GM18873 (cell line): ENCODE results near the gene CAMK2D.
A peak's percentile ranks its signal among the peaks of the same experiment; 100 is the strongest.

Source experiments
- ATAC-seq: cut with Tn5 transposase; IDR thresholded peaks from one replicate; pipeline ENCODE4 v1.9.1; 2021; ENCODE audit warnings: mild to moderate bottlenecking, moderate library complexity, moderate number of reproducible peaks; ENCODE audit not compliant: unreplicated experiment, low FRiP score

CAMK2D gene

GRCh38 chr4:113540859-113541258 is 220.7 kb downstream of the CAMK2D start:
- no peak for ATAC-seq

GRCh38 chr4:113539408-113539807 is 222.1 kb downstream of the CAMK2D start:
- no peak for ATAC-seq

GRCh38 chr4:113537628-113538027 is 223.9 kb downstream of the CAMK2D start:
- no peak for ATAC-seq

- ATAC-seq = no peak
Measured at GRCh38 chr4:113537203-113537602, 224.3 kb downstream of the CAMK2D start.

DNA sequence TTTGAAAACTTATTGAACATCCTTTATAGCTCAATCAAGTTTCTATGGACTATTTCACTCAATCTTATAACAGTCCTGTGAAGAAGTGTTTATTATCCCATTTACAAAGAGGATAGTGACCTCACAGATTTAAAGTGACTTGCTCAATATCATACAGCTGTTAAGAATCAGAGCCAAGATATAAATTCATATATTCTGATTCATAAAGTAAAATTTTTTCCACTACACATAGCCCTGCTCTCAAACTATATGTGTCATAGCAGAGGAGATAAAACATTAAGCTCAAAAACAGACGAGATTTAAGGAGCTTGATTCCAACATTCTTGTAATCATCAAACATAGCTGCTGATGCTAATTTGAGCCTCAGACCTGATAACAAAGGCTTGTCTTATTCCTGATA is 226.8 kb downstream of the CAMK2D start:
- ATAC-seq = no peak

GRCh38 chr4:113531572-113531971 is 230.0 kb downstream of the CAMK2D start:
- ATAC-seq = no peak

DNA sequence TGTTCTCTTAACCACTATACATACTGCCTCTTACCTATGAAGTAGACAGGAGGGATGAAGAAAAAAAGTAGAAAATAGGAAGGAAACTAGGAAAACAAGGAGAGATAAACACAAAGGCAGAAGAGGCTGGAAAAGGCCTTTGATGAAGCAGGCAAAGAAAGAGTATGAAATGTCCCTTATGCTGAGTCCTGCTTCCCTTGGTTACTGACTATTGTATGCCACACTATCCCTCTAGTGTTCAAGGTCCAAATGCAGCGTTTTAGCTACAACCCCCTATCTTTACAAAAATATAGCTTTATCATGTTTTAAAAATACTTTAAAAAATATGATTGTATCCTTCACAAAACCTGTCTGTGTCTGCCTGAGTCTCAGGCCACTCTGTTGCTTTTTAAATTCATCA is 233.1 kb downstream of the CAMK2D start:
- ATAC-seq = no peak

GRCh38 chr4:113525521-113525920 is 236.0 kb downstream of the CAMK2D start:
- ATAC-seq = no peak

DNA sequence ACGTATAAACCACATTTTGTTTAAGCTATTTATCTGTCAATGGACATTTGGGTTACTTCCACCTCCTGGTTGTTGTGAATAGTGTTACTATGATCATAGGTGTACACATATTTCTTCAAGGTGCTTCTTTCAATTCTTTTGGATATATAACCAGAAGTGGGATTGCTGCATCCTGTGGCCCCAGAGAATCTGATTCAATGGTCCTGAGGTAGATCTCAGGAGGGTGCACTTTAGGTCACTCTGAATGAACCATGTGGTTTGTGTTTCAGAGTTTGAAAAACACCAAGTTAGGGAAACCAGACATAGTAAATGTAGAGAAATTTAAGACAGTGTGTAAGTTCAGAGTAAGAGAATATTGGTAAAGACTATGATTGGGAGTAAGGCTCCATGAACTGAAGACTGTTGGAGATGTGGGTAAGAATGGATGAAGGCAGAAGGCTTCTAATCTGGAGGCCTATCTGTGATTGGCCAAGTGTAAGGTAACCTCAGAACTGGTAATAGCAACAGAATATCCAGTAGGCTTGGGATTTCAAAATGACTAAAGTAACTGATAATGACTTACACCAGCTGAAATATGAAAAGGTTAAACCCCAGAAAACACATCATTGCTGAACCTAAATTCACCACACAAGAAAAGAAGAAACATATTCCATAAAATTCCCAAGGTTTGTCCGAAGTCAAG is 236.9 kb downstream of the CAMK2D start:
- peak; percentile 25 for ATAC-seq

DNA sequence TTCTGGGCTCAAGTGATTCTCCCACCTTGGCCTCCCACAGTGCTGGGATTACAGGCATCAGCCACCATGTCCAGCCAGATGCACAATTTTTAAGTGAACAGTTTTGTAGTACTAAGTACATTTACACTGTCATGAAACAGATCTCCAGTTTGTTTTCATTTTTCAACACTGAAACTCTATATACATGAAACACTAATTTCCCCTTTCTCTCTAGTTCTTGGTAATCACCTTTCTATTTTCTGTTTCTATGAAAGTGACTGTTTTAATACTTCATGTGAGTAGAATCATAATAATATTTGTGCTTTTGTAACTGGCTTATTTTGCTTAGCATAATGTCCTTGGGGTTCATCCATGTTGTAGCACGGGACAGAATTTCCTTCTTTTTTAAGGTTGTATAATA is 237.4 kb downstream of the CAMK2D start:
- peak; percentile 95 for ATAC-seq

DNA sequence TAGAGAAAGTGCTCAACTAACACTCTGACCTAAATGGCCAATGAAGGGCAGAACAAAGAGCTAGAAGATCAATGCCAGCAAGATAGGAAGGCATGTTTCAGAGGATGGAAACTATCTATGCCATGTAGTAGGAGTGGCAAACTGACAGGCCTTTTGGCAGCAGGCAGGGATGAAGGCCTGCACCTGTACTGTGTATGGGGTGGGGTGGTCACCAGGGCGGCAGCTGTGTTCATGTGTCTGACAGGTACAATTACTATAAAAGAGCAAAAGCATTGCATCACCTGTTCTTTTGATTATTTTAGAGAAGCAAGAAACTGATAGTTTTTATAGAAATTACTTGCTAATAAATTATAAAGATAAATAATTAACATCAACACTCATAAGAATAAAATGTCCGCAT is 239.1 kb downstream of the CAMK2D start:
- no peak for ATAC-seq

DNA sequence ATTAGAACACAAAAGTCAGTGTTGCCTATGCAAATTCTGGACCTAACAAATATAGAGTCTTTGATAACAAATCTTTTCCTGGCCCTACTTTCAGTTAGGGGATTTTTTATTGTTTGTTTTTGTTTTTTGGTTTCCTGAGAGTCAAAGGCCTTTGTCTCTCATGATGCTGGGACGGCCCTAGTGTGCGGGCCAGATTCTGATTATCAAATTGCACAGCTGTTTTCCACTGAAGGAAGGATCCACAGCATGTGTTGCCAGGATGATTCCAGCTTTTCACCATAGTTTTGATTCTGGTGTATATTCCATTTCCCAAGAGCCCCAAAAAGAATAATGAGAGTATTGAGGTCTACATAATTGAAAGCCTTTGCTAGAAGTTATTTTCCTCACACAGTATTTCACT is 248.2 kb downstream of the CAMK2D start:
- ATAC-seq = no peak

- no peak for ATAC-seq
Measured at GRCh38 chr4:113512880-113513279, 248.7 kb downstream of the CAMK2D start.

DNA sequence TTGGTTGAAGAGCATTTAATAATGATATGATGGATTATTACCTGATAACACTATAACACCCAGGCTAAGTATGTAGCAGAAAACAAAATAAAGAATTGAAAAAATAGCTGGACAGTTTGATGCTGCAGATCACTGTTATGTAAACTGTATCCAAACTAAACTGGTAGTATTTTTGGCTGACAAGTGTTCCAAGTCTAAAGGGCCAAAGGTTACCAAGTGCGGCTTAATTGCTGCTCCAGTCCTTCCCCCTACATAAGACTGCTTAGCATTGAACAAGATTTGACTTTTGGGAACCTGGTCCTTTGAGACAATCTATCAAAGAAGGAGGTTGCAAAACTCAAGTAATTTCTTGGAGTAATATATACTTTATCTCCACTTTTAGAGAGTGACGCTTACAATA is 249.6 kb downstream of the CAMK2D start:
- ATAC-seq = no peak

DNA sequence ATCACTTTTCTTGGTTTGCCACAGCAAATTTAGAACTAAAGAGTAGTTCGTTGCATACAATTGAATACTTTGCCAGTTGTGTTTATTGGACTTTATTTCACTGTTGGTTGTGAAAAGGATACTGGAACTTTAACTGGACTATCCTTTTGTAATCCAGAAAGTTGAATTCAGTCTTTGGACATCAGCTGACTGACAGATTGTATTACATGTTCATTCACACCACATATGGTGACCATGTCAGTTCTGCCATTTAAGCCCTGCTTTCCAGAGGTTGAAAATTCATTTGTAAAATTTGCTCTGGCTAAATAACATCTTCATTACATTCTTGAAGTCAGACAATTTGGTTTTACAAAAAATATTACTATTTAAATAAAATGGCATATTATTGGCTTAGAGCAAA is 251.7 kb downstream of the CAMK2D start:
- no peak for ATAC-seq

- ATAC-seq = no peak
Measured at GRCh38 chr4:113505044-113505443, 256.5 kb downstream of the CAMK2D start.

- no peak for ATAC-seq
Measured at GRCh38 chr4:113504422-113504821, 257.1 kb downstream of the CAMK2D start.

DNA sequence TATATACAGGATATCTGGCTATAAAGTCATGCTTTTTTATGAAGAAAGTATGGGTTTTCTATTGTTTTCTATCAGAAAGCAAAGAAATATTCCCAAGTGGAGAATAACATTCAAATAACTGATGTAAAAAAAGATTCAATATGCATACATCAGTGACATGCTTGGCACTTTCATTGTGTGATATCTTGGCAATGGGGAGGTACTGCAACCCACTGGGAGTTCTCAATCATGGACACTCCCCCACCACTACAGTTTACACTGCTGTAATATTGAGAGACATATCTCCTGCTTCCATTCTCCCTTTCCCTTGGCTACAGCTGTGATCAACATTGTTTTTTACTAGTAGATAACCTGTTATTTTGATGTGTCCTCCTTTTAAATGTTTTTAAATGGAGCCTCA is 257.8 kb downstream of the CAMK2D start:
- ATAC-seq = no peak

DNA sequence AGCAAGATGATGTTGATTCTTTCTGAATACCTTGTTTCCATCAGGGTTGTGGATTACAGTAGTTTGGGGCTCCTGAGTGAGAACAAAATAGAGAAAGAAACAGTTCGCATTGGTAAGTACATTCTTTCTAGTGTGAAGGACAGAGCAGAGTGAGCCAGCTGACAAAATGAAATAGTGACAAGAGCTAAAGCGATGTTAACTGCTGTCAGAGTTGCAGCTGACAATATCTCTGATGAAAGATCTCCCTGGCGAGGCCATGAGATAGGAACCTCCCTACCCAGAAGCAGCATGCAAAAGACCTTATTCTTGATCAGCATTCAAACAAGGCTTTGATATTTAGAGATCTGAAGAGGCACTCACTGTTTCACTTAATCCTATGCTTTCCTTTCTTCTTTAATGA is 258.6 kb downstream of the CAMK2D start:
- ATAC-seq = no peak

GRCh38 chr4:113502476-113502875 is 259.1 kb downstream of the CAMK2D start:
- ATAC-seq = no peak

DNA sequence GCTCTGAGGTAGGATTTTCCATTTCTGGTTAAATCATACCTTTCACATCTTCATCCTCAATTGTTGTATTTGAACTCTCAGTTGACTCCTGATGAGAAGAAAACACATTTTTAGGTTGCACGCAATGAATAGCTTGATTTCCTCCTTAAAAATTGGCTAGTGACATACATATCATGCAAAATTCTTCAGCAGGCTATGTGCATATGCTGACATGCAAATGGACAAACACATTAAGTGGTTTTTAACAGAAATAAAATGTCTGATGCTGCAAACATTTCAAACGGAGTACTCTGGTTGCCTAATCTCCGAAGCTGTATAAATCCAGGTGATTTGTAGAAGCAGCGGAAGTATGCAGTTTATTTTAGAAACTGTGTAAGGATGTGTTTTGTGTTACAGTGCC is 261.1 kb downstream of the CAMK2D start:
- ATAC-seq = no peak

GRCh38 chr4:113499696-113500095 is 261.8 kb downstream of the CAMK2D start:
- no peak for ATAC-seq

DNA sequence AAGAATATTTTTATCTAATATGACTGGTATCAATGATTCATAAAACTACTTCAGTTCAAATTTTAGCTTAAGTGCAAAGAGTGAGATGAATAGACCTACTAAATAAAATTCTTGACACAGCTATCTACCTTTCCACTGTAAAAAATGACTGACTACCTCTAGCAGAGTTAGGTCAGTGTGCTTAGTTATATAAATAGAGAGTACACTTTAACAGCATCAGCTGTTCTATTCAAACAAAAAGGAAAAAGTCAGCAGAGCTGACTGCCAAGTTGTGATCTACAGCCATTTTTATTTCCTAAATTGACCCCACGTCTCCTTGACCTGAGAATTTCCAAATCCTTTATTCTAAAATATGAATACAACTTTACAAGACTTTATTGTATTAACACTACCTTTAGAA is 262.4 kb downstream of the CAMK2D start:
- ATAC-seq = no peak
